Activated T-helper 2 cell treated with anti-CD3 and anti-CD28 coated beads, Interferon-gamma antibody, Interleukin-2, Interleukin-4, amounts not matched to agents 10 μg/mL and 5 μg/mL and 100 μg/mL, durations not matched to agents 14 hours and 24 hours and 36 hours (primary cell): ENCODE measurements around the gene ATG2A. TPM values are rescaled to one million over a fixed set of nuclear protein-coding genes. Genes with fewer than 3 reads are reported as not detected.

Experiments used
- DNase-seq: peaks from one replicate; pipeline ENCODE4 v3.0.0; 2021; ENCODE audit warnings: low spot score
- H3K27ac Mint-ChIP-seq: one replicate; pipeline ENCODE4 v1.8.0; 2021; ENCODE audit warnings: mixed read lengths
- H3K27me3 Mint-ChIP-seq: one replicate; pipeline ENCODE4 v1.8.0; 2021; ENCODE audit warnings: low read depth, mixed read lengths
- H3K36me3 Mint-ChIP-seq: one replicate; pipeline ENCODE4 v1.8.0; 2021; ENCODE audit warnings: low read depth, mixed read lengths
- H3K4me1 Mint-ChIP-seq: one replicate; pipeline ENCODE4 v1.8.0; 2021; ENCODE audit warnings: low read depth, mixed read lengths
- H3K4me3 Mint-ChIP-seq: one replicate; pipeline ENCODE4 v1.8.0; 2021; ENCODE audit warnings: low read depth, mild to moderate bottlenecking, moderate library complexity, mixed read lengths
- H3K9me3 Mint-ChIP-seq: one replicate; pipeline ENCODE4 v1.8.0; 2021; ENCODE audit warnings: mixed read lengths
- intact Hi-C: fragments of 100-400 bp; cut with micrococcal nuclease; formaldehyde crosslinking; loops from one replicate; pipeline ENCODE4 v1.15.1; 2023
- total RNA-seq: library from RNA; stranded (reverse); gene quantifications from 2 replicates; pipeline ENCODE4 v1.2.3, GENCODE V29; 2022

Gene ATG2A
- total RNA-seq, 1 donor from 2014 or later: 20.7 TPM

- H3K27ac Mint-ChIP-seq: peak overlapping the region; percentile 98
- intact Hi-C loops: no loop called here
- peak overlapping the region; percentile 70 for H3K4me3 Mint-ChIP-seq
- H3K27me3 Mint-ChIP-seq: no peaks in the 10 kb centered on the region
- DNase-seq: no peak
- H3K9me3 Mint-ChIP-seq: peaks cover 13% of the 10 kb centered on the region
- H3K36me3 Mint-ChIP-seq: peaks cover 49% of the 10 kb centered on the region
- H3K4me1 Mint-ChIP-seq: peaks cover 77% of the 10 kb centered on the region
Observed at GRCh38 chr11:64866173-64866491, 50.9 kb downstream of the ATG2A start.

- no peaks in the 10 kb centered on the region for H3K27me3 Mint-ChIP-seq
- peaks cover 78% of the 10 kb centered on the region for H3K4me1 Mint-ChIP-seq
- DNase-seq: no peak
- peaks cover 47% of the 10 kb centered on the region for H3K36me3 Mint-ChIP-seq
- peak overlapping the region; percentile 70 for H3K4me3 Mint-ChIP-seq
- H3K9me3 Mint-ChIP-seq: peaks cover 13% of the 10 kb centered on the region
- intact Hi-C loops: loop anchor here (1.0 to 2.0 kb wide), 3 partner anchors 11 to 20 kb away; no protein-coding TSS in a partner anchor
- H3K27ac Mint-ChIP-seq: peak overlapping the region; percentile 98
Observed at GRCh38 chr11:64865286-64866172, 51.5 kb downstream of the ATG2A start.

- DNase-seq: no peak
- Mint-ChIP-seq H3K4me3 (peak overlapping the region; percentile 70), H3K4me1 (peaks cover 78% of the 10 kb centered on the region), H3K27me3 (no peaks in the 10 kb centered on the region), H3K27ac (peak overlapping the region; percentile 98), H3K36me3 (peaks cover 49% of the 10 kb centered on the region), H3K9me3 (peaks cover 13% of the 10 kb centered on the region)
- intact Hi-C loops: loop anchor here (1.0 to 2.0 kb wide), 4 partner anchors 8 to 21 kb away; no protein-coding TSS in a partner anchor
Observed at GRCh38 chr11:64864473-64865285, 52.3 kb downstream of the ATG2A start.

GRCh38 chr11:64864135-64864472 is 52.9 kb downstream of the ATG2A start:
- Mint-ChIP-seq H3K4me1 (peaks cover 77% of the 10 kb centered on the region), H3K9me3 (peaks cover 13% of the 10 kb centered on the region), H3K36me3 (peaks cover 51% of the 10 kb centered on the region), H3K27me3 (no peaks in the 10 kb centered on the region), H3K27ac (peak overlapping the region; percentile 98), H3K4me3 (peak overlapping the region; percentile 70)
- intact Hi-C loops: loop anchor here (1.0 to 2.0 kb wide), 2 partner anchors 8 to 13 kb away; no protein-coding TSS in a partner anchor
- no peak for DNase-seq

DNA sequence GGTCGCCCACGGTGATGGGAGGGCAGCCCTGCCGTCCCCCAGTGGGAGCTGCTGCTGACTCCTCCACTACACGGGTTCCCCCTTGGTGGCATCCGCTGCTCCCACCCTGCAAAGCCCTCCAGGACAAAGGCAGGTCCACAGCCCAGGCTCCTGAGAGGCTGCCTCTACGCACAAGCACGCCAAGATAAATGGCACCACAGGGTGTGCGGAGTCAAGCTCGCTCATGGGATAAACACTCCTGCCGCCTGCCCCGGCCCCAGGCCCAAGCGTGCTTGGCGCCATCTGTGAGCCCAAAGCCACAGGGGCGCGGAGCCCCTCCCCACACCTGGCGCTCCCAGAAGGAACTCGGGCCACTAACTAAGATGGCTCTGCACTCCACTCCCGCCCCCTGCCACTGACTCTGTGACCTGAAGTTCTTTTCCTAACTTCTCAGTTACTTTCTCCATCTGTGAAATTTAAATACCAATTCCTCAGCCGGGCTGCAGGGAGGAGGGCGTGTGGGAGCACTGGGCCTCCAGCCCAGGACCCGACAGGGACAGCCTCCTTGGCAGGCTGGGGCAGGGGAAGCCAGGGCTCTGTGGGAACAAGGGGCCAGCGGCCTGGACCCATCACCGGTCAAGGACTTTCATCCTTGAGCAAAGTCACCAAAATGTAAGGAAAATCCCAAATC is 53.5 kb downstream of the ATG2A start:
- H3K4me3 Mint-ChIP-seq: peak overlapping the region; percentile 8
- peak overlapping the region; percentile 98 for H3K27ac Mint-ChIP-seq
- no peaks in the 10 kb centered on the region for H3K27me3 Mint-ChIP-seq
- intact Hi-C loops: loop anchor here (1.0 to 2.0 kb wide), 2 partner anchors 7 to 13 kb away; no protein-coding TSS in a partner anchor
- no peak for DNase-seq
- peaks cover 51% of the 10 kb centered on the region for H3K36me3 Mint-ChIP-seq
- H3K4me1 Mint-ChIP-seq: peaks cover 77% of the 10 kb centered on the region
- peaks cover 13% of the 10 kb centered on the region for H3K9me3 Mint-ChIP-seq

- intact Hi-C loops: no loop called here
Observed at GRCh38 chr11:64862987-64863390, 54.0 kb downstream of the ATG2A start.

GRCh38 chr11:64861227-64861975 is 55.6 kb downstream of the ATG2A start:
- H3K9me3 Mint-ChIP-seq: peaks cover 9% of the 10 kb centered on the region
- no peak for DNase-seq
- intact Hi-C loops: no loop called here
- peaks cover 76% of the 10 kb centered on the region for H3K4me1 Mint-ChIP-seq
- peaks cover 50% of the 10 kb centered on the region for H3K36me3 Mint-ChIP-seq
- no peaks in the 10 kb centered on the region for H3K27me3 Mint-ChIP-seq
- H3K27ac Mint-ChIP-seq: peak overlapping the region; percentile 80
- peak overlapping the region; percentile 26 for H3K4me3 Mint-ChIP-seq

More at GRCh38 chr11:64862987-64863390, 54.0 kb downstream of the ATG2A start:
- Mint-ChIP-seq H3K9me3 (peaks cover 13% of the 10 kb centered on the region), H3K36me3 (peaks cover 51% of the 10 kb centered on the region), H3K27ac (peak overlapping the region; percentile 98), H3K4me1 (peaks cover 73% of the 10 kb centered on the region), H3K4me3 (no peak overlapping the region), H3K27me3 (no peaks in the 10 kb centered on the region)
- DNase-seq: no peak

- Mint-ChIP-seq H3K36me3 (peaks cover 55% of the 10 kb centered on the region), H3K27me3 (no peaks in the 10 kb centered on the region), H3K9me3 (no peaks in the 10 kb centered on the region), H3K4me3 (peak overlapping the region; percentile 34), H3K4me1 (peaks cover 75% of the 10 kb centered on the region), H3K27ac (peak overlapping the region; percentile 96)
- intact Hi-C loops: loop anchor here (1.0 to 2.0 kb wide), 6 partner anchors 8 to 57 kb away; partner anchors contain the start of genes ATG2A and MEN1
- peak; percentile 72 for DNase-seq
Observed at GRCh38 chr11:64859542-64860414, 57.2 kb downstream of the ATG2A start.

GRCh38 chr11:64858467-64859263 is 58.3 kb downstream of the ATG2A start:
- Mint-ChIP-seq H3K9me3 (no peaks in the 10 kb centered on the region), H3K36me3 (peaks cover 64% of the 10 kb centered on the region), H3K4me1 (peaks cover 68% of the 10 kb centered on the region), H3K27ac (peak overlapping the region; percentile 96), H3K27me3 (no peaks in the 10 kb centered on the region), H3K4me3 (peak overlapping the region; percentile 34)
- DNase-seq: peak; percentile 57
- intact Hi-C loops: loop anchor here (1.0 to 2.0 kb wide), 6 partner anchors 7 to 58 kb away; partner anchors contain the start of genes ATG2A and MEN1

GRCh38 chr11:64857485-64857884 is 59.5 kb downstream of the ATG2A start:
- Mint-ChIP-seq H3K27ac (peak overlapping the region; percentile 70), H3K27me3 (no peaks in the 10 kb centered on the region), H3K4me1 (peaks cover 71% of the 10 kb centered on the region), H3K4me3 (no peak overlapping the region), H3K36me3 (peaks cover 76% of the 10 kb centered on the region), H3K9me3 (no peaks in the 10 kb centered on the region)
- no peak for DNase-seq
- intact Hi-C loops: no loop called here
